ENCODE results near the gene CCR6. TPM values are rescaled to one million over a fixed set of nuclear protein-coding genes. Genes with fewer than 3 reads are reported as not detected.

The CCR6 gene
- total RNA-seq, 2 experiments from 2014 or later: 3.0 to 3.6 TPM

GRCh38 chr6:167118839-167119238 lies 4.1 kb upstream of the CCR6 start:
- Mint-ChIP-seq H3K4me1 (peaks cover 35% of the 10 kb centered on the region), H3K36me3 (no peaks in the 10 kb centered on the region), H3K27ac (peak overlapping the region; percentile 52), H3K9me3 (no peaks in the 10 kb centered on the region), H3K27me3 (peaks cover 6% of the 10 kb centered on the region), H3K4me3 (no peak overlapping the region)
- POLR2A ChIA-PET: no interaction called here
- ATAC-seq (ENCODE audit: low read depth): no peak
- DNase-seq: no peak

- POLR2A ChIA-PET: no interaction called here
- DNase-seq: no peak
- no peaks in the 10 kb centered on the region for H3K9me3 Mint-ChIP-seq
- peak overlapping the region; percentile 36 for H3K27ac Mint-ChIP-seq
- peaks cover 36% of the 10 kb centered on the region for H3K4me1 Mint-ChIP-seq
- peaks cover 6% of the 10 kb centered on the region for H3K27me3 Mint-ChIP-seq
- H3K4me3 Mint-ChIP-seq: no peak overlapping the region
- H3K36me3 Mint-ChIP-seq: no peaks in the 10 kb centered on the region
- ATAC-seq (ENCODE audit: low read depth): peak; percentile 57
These were observed 3.0 kb upstream of the CCR6 start for GRCh38 chr6:167119670-167120582.

GRCh38 chr6:167120583-167120903 lies 2.4 kb upstream of the CCR6 start:
- peaks cover 4% of the 10 kb centered on the region for H3K27me3 Mint-ChIP-seq
- DNase-seq: no peak
- no peaks in the 10 kb centered on the region for H3K9me3 Mint-ChIP-seq
- ATAC-seq (ENCODE audit: low read depth): no peak
- no peak overlapping the region for H3K27ac Mint-ChIP-seq
- no peak overlapping the region for H3K4me3 Mint-ChIP-seq
- POLR2A ChIA-PET: no interaction called here
- H3K36me3 Mint-ChIP-seq: no peaks in the 10 kb centered on the region
- peaks cover 36% of the 10 kb centered on the region for H3K4me1 Mint-ChIP-seq

- DNase-seq: no peak
- Mint-ChIP-seq H3K36me3 (no peaks in the 10 kb centered on the region), H3K27me3 (peaks cover 4% of the 10 kb centered on the region), H3K4me3 (peak overlapping the region; percentile 9), H3K9me3 (no peaks in the 10 kb centered on the region), H3K27ac (peak overlapping the region; percentile 74), H3K4me1 (peaks cover 36% of the 10 kb centered on the region)
- no peak for ATAC-seq (ENCODE audit: low read depth)
- POLR2A ChIA-PET: interaction anchor here (2.3 kb wide), 1 partner anchor 27 kb away, joined by 9 read pairs; no protein-coding TSS in a partner anchor
These were observed 1.5 kb upstream of the CCR6 start for GRCh38 chr6:167121335-167121841.

- H3K27me3 Mint-ChIP-seq: peaks cover 4% of the 10 kb centered on the region
- DNase-seq (no peak), ATAC-seq (ENCODE audit: low read depth) (peak; percentile 53)
- peaks cover 36% of the 10 kb centered on the region for H3K4me1 Mint-ChIP-seq
- POLR2A ChIA-PET: interaction anchor here (1.0 to 2.3 kb wide), 2 partner anchors 17 to 28 kb away, joined by 3 to 9 read pairs; no protein-coding TSS in a partner anchor
- H3K9me3 Mint-ChIP-seq: no peaks in the 10 kb centered on the region
- peak overlapping the region; percentile 54 for H3K4me3 Mint-ChIP-seq
- H3K27ac Mint-ChIP-seq: peak overlapping the region; percentile 74
- peaks cover 2% of the 10 kb centered on the region for H3K36me3 Mint-ChIP-seq
These were observed 662 bp upstream of the CCR6 start for GRCh38 chr6:167122041-167122826.

GRCh38 chr6:167124753-167125152 lies 1.9 kb downstream of the CCR6 start:
- peaks cover 29% of the 10 kb centered on the region for H3K4me1 Mint-ChIP-seq
- peaks cover 2% of the 10 kb centered on the region for H3K36me3 Mint-ChIP-seq
- H3K4me3 Mint-ChIP-seq: no peak overlapping the region
- no peak for DNase-seq
- H3K9me3 Mint-ChIP-seq: no peaks in the 10 kb centered on the region
- ATAC-seq (ENCODE audit: low read depth): no peak
- POLR2A ChIA-PET: no interaction called here
- no peak overlapping the region for H3K27ac Mint-ChIP-seq
- H3K27me3 Mint-ChIP-seq: no peaks in the 10 kb centered on the region

GRCh38 chr6:167125410-167125809 lies 2.5 kb downstream of the CCR6 start:
- Mint-ChIP-seq H3K9me3 (no peaks in the 10 kb centered on the region), H3K4me1 (peaks cover 34% of the 10 kb centered on the region), H3K4me3 (no peak overlapping the region), H3K36me3 (peaks cover 2% of the 10 kb centered on the region), H3K27me3 (no peaks in the 10 kb centered on the region), H3K27ac (no peak overlapping the region)
- no peak for DNase-seq
- POLR2A ChIA-PET: no interaction called here
- ATAC-seq (ENCODE audit: low read depth): no peak

GRCh38 chr6:167125855-167126349 lies 3.0 kb downstream of the CCR6 start:
- no peak overlapping the region for H3K27ac Mint-ChIP-seq
- POLR2A ChIA-PET: no interaction called here
- ATAC-seq (ENCODE audit: low read depth) (no peak), DNase-seq (no peak)
- peaks cover 2% of the 10 kb centered on the region for H3K36me3 Mint-ChIP-seq
- no peaks in the 10 kb centered on the region for H3K27me3 Mint-ChIP-seq
- H3K9me3 Mint-ChIP-seq: no peaks in the 10 kb centered on the region
- no peak overlapping the region for H3K4me3 Mint-ChIP-seq
- H3K4me1 Mint-ChIP-seq: peaks cover 29% of the 10 kb centered on the region

- Mint-ChIP-seq H3K27me3 (peaks cover 1% of the 10 kb centered on the region), H3K4me1 (peaks cover 16% of the 10 kb centered on the region), H3K4me3 (no peak overlapping the region), H3K27ac (no peak overlapping the region), H3K9me3 (no peaks in the 10 kb centered on the region), H3K36me3 (peaks cover 2% of the 10 kb centered on the region)
- ATAC-seq (ENCODE audit: low read depth): no peak
- POLR2A ChIA-PET: no interaction called here
- no peak for DNase-seq
These were observed 5.1 kb downstream of the CCR6 start for GRCh38 chr6:167127785-167128531.

- peaks cover 8% of the 10 kb centered on the region for H3K4me1 Mint-ChIP-seq
- H3K4me3 Mint-ChIP-seq: no peak overlapping the region
- DNase-seq: no peak
- H3K27me3 Mint-ChIP-seq: peaks cover 1% of the 10 kb centered on the region
- POLR2A ChIA-PET: no interaction called here
- H3K36me3 Mint-ChIP-seq: peaks cover 2% of the 10 kb centered on the region
- H3K27ac Mint-ChIP-seq: no peak overlapping the region
- H3K9me3 Mint-ChIP-seq: no peaks in the 10 kb centered on the region
- ATAC-seq (ENCODE audit: low read depth): no peak
These were observed 6.3 kb downstream of the CCR6 start for GRCh38 chr6:167129159-167129558.

GRCh38 chr6:167129562-167129961 lies 6.7 kb downstream of the CCR6 start:
- Mint-ChIP-seq H3K27me3 (peaks cover 1% of the 10 kb centered on the region), H3K9me3 (no peaks in the 10 kb centered on the region), H3K36me3 (peaks cover 2% of the 10 kb centered on the region), H3K4me3 (no peak overlapping the region), H3K4me1 (peaks cover 8% of the 10 kb centered on the region), H3K27ac (no peak overlapping the region)
- ATAC-seq (ENCODE audit: low read depth): no peak
- no peak for DNase-seq
- POLR2A ChIA-PET: no interaction called here

- DNase-seq: no peak
- no peaks in the 10 kb centered on the region for H3K9me3 Mint-ChIP-seq
- H3K27ac Mint-ChIP-seq: no peak overlapping the region
- POLR2A ChIA-PET: no interaction called here
- no peak overlapping the region for H3K4me3 Mint-ChIP-seq
- ATAC-seq (ENCODE audit: low read depth): peak; percentile 56
- peaks cover 2% of the 10 kb centered on the region for H3K36me3 Mint-ChIP-seq
- peaks cover 8% of the 10 kb centered on the region for H3K4me1 Mint-ChIP-seq
- H3K27me3 Mint-ChIP-seq: peaks cover 1% of the 10 kb centered on the region
These were observed 7.2 kb downstream of the CCR6 start for GRCh38 chr6:167130008-167130677.
